ENCODE measurements around the gene ZBTB20.

DNA sequence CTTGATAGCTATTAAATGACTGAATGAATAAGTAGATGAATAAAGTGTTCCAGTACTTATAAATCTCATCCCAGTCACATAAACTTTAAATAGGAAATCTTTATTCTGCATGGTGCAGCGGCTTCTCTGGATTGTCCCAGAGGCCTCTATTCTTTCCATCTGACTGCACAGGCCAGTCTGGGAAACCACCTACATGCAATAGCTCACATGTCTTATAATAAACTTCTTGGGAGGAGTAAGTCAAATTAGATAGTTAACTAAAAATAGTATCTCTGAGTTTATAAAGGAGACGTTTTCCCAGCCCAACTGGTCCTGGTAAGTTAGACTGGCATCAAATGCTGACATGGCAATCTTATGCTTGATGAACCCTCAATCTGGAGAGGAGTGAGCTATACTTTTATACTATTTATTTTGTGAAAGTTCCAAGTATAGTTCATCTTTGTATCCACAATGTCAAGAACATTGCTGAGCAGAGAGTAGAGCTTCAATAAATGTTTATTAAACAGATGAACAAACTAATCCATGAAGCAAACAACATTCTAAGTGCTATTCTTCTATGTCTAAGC lies 435.7 kb downstream of the ZBTB20 start:
- TF ChIP-seq CTCF (IDR thresholded peaks at IDR 0.05; ENCODE audit: insufficient read depth, low read length, poor library complexity, severe bottlenecking) (no peak), EZH2phosphoT487 (conservative IDR thresholded peaks at IDR 0.05; ENCODE audit: low read length) (no peak)

All from SU-DHL-6 (cell line).